ENCODE results near the gene LIN7C.

DNA sequence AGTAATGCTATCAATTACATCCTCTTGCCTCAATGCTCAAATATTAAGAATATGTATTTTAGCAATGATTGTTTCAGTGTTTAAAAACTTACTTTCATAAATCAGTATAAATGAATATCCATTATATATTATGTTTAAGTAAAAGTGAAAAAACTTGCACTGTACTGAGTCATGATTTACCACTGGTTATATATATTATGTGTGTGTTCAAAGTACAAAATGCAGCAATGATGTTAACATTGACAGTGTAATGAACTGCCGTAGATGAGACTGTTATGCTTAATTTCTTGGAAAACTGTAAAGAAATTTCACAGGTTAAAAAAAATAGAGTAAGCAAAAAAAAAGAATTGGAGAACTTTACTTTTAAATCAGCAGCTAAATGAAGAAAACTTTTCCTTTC lies 8.7 kb downstream of the LIN7C start:
- TF ChIP-seq, protein P1, sequence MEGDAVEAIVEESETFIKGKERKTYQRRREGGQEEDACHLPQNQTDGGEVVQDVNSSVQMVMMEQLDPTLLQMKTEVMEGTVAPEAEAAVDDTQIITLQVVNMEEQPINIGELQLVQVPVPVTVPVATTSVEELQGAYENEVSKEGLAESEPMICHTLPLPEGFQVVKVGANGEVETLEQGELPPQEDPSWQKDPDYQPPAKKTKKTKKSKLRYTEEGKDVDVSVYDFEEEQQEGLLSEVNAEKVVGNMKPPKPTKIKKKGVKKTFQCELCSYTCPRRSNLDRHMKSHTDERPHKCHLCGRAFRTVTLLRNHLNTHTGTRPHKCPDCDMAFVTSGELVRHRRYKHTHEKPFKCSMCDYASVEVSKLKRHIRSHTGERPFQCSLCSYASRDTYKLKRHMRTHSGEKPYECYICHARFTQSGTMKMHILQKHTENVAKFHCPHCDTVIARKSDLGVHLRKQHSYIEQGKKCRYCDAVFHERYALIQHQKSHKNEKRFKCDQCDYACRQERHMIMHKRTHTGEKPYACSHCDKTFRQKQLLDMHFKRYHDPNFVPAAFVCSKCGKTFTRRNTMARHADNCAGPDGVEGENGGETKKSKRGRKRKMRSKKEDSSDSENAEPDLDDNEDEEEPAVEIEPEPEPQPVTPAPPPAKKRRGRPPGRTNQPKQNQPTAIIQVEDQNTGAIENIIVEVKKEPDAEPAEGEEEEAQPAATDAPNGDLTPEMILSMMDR (conservative IDR thresholded peaks at IDR 0.05; ENCODE audit: low read length), result no peak
- no peak for TF ChIP-seq EZH2phosphoT487 (IDR thresholded peaks at IDR 0.05; ENCODE audit: borderline replicate concordance)

Data from Loucy (cell line).